Activated naive CD8-positive, alpha-beta T cell treated with anti-CD3 and anti-CD28 coated beads for 36 hours (primary cell): Measurements from ENCODE around the gene PSMB3. TPM values are rescaled to one million over a fixed set of nuclear protein-coding genes. Genes with fewer than 3 reads are reported as not detected.
"Not testable (repeated sequence)": the region's sequence is repeated elsewhere in the genome, so short reads cannot be mapped to it uniquely, and the experiment has no call there.

Source experiments
- DNase-seq: peaks from one replicate; pipeline ENCODE4 v3.0.0; 2021
- H3K27ac Mint-ChIP-seq: one replicate; pipeline ENCODE4 v1.8.0; 2022; ENCODE audit warnings: mild to moderate bottlenecking, moderate library complexity, mixed read lengths
- H3K27me3 Mint-ChIP-seq: one replicate; pipeline ENCODE4 v1.8.0; 2022; ENCODE audit warnings: mild to moderate bottlenecking, mixed read lengths
- H3K36me3 Mint-ChIP-seq: one replicate; pipeline ENCODE4 v1.8.0; 2021; ENCODE audit warnings: mild to moderate bottlenecking, mixed read lengths
- H3K4me1 Mint-ChIP-seq: one replicate; pipeline ENCODE4 v1.8.0; 2021; ENCODE audit warnings: mixed read lengths
- H3K4me3 Mint-ChIP-seq: one replicate; pipeline ENCODE4 v1.8.0; 2022; ENCODE audit warnings: mild to moderate bottlenecking, moderate library complexity, mixed read lengths
- H3K9me3 Mint-ChIP-seq: one replicate; pipeline ENCODE4 v1.8.0; 2022; ENCODE audit warnings: mixed read lengths
- total RNA-seq, 2 experiments: library from RNA; stranded (reverse); gene quantifications; one replicate each; pipeline ENCODE4 v1.2.3, GENCODE V29; 2021

Gene PSMB3
- total RNA-seq, 2 experiments from 2014 or later = 284 to 288 TPM

DNA sequence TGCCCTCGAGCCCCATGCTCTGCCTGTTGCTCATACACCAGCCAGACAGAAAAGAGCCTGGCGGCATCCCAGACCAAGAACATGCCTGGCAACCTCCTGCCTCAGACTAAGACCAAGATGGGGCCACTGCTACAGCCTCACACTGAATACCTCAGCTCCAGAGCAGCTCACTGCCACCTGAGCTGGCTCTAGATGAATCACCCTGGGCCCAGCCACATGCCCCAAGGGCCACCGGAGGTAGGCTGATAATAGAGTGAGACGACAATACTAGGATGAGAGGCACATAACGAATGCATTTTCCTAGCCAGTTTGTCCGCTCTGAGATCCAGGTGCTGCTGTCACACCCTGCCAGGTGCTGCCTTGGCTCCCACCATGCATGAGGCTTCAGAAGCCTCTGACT lies 33.8 kb downstream of the PSMB3 start:
- no peak for DNase-seq
- H3K9me3 Mint-ChIP-seq = no peaks in the 10 kb centered on the region
- H3K27ac Mint-ChIP-seq = no peak overlapping the region
- H3K4me1 Mint-ChIP-seq = no peaks in the 10 kb centered on the region
- no peaks in the 10 kb centered on the region for H3K36me3 Mint-ChIP-seq
- H3K4me3 Mint-ChIP-seq = no peak overlapping the region
- no peaks in the 10 kb centered on the region for H3K27me3 Mint-ChIP-seq

DNA sequence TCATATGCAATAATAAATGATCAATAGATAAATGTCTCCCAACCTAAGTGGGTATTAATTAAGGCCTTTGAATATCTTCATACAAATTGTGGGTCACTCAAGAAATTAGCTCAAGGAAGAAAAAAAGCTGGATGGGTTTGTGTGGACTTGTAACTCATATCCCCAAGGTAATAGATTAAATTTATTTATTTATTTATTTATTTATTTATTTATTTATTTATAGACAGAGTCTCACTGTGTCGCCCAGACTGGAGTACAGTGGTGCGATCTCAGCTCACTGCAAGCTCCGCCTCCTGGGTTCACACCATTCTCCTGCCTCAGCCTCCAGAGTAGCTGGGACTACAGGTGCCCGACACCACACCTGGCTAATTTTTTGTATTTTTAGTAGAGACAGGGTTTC lies 35.5 kb downstream of the PSMB3 start:
- H3K27ac Mint-ChIP-seq, H3K4me3 Mint-ChIP-seq, H3K36me3 Mint-ChIP-seq, H3K9me3 Mint-ChIP-seq, H3K4me1 Mint-ChIP-seq, DNase-seq, H3K27me3 Mint-ChIP-seq: not testable (repeated sequence)

DNA sequence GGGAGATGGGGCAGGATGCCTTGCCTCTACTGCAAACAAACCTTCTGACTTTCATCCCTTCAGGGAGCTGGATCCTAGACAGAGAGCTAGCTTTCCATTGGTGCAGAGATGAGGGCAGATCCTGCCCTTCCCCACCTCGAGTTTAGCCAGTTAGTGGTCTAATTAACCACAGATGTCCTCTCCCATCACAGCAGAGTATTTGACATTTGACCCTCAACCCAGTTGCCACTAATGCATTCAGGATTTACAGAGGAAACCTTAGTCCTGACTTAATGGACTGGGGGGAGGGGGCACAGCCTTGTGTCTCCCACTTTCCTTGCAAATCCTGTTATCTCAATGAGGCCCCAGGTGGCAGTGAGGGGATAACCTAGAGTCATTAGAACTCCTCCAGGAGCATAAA lies 36.6 kb downstream of the PSMB3 start:
- H3K9me3 Mint-ChIP-seq = no peaks in the 10 kb centered on the region
- H3K4me1 Mint-ChIP-seq = peaks cover under 1% of the 10 kb centered on the region
- peaks cover 6% of the 10 kb centered on the region for H3K36me3 Mint-ChIP-seq
- DNase-seq = no peak
- H3K4me3 Mint-ChIP-seq = no peak overlapping the region
- H3K27ac Mint-ChIP-seq = no peak overlapping the region
- no peaks in the 10 kb centered on the region for H3K27me3 Mint-ChIP-seq

DNA sequence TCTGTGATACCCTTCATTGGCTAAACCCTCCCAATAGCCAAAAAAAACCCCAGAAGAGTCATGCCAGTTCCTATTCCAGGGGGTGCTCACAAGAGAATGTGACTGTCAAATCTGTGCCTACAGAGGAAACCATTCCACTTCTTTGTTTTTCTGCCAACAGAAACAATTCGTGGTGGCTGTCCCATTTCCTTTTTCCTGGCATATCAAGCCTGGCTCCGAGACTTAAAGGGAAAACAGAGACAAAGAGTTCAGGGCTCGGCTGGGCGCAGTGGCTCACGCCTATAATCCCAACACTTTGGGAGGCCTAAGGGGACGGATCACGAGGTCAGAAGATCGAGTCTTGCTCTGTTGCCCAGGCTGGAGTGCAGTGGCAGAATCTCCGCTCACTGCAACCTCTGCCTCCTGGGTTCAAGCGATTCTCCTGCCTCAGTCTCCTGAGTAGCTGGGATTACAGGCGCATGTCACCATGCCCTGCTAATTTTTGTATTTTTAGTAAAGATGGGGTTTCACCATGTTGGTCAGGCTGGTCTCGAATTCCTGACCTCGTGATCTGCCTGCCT lies 37.7 kb downstream of the PSMB3 start:
- H3K9me3 Mint-ChIP-seq, H3K27ac Mint-ChIP-seq, DNase-seq, H3K4me3 Mint-ChIP-seq, H3K4me1 Mint-ChIP-seq, H3K27me3 Mint-ChIP-seq, H3K36me3 Mint-ChIP-seq: not testable (repeated sequence)

DNA sequence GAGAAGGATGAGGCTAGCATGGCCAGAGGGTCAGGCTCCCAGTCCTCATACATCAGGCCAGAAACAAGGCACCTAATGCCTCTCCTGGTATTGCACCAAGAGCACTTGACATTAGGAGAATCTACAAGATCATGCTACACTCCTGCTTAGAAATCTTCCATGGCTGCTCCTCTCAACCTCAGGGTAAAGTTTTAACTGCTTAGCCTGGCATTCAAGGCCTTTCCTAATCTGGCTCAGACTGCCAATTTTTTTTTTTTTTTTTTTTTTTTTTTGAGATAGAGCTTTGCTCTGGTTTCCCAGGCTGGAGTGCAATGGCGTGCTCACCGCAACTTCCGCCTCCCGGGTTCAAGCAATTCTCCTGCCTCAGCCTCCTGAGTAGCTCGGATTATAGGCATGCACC lies 38.6 kb downstream of the PSMB3 start:
- no peak for DNase-seq
- Mint-ChIP-seq H3K4me1 (peaks cover 7% of the 10 kb centered on the region), H3K9me3 (no peaks in the 10 kb centered on the region), H3K36me3 (peaks cover 13% of the 10 kb centered on the region), H3K27me3 (no peaks in the 10 kb centered on the region), H3K4me3 (no peak overlapping the region), H3K27ac (no peak overlapping the region)

DNA sequence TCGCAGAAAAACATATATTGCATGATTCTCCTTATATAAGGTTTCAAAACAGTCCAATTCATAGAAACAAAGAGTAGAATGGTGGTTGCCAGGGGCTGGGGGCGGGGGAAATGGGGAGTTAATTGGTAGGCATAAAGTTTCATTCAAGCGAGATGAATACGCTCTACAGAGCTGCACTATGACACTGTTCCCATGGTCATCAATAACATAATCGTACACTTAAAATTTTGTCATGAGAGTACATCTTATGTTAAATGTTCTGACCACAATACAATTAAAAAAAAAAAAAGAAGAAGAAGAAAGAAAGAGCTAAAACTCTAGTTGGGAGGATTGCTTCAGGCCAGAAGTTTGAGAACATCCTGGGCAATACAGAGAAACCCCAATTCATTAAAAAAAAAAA lies 41.7 kb downstream of the PSMB3 start:
- Mint-ChIP-seq H3K4me1 (peaks cover 32% of the 10 kb centered on the region), H3K9me3 (no peaks in the 10 kb centered on the region), H3K36me3 (peaks cover 25% of the 10 kb centered on the region), H3K4me3 (no peak overlapping the region), H3K27me3 (no peaks in the 10 kb centered on the region), H3K27ac (no peak overlapping the region)
- no peak for DNase-seq

DNA sequence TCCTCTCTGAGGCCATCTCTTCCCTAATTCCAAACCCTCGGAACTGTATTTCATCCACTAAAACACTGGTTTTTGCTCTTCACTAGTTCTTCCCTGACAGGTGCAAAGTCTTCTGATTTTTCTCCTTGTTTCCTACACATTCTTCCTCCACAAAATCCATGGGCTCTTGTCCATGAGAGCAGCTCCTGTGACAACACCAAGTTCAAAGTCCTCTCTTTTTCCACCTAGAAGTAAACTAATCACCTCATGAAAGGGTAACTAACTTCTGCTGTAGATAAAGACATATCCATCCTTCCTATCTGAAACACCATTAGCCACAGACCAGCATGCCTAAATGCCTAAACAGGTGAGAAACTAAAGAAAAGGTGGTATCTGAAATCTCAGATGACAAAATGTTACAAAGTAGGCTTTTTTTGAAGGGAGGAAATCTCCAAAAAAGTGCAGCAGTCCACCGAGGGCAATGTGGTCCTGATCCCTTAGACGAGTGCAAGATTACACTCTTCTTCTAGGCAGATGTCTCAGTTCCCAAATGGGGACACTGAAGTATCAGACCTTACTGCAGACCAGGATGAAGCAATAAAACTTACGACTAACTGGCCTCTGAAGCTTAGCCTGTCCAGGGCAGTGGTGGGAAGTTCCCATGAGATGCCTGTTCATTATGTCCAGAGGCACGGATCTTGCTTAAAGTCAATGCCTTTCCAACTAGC lies 44.1 kb downstream of the PSMB3 start:
- H3K4me3 Mint-ChIP-seq = no peak overlapping the region
- DNase-seq = no peak
- H3K27me3 Mint-ChIP-seq = no peaks in the 10 kb centered on the region
- H3K27ac Mint-ChIP-seq = no peak overlapping the region
- H3K4me1 Mint-ChIP-seq = peaks cover 37% of the 10 kb centered on the region
- peaks cover 31% of the 10 kb centered on the region for H3K36me3 Mint-ChIP-seq
- no peaks in the 10 kb centered on the region for H3K9me3 Mint-ChIP-seq

DNA sequence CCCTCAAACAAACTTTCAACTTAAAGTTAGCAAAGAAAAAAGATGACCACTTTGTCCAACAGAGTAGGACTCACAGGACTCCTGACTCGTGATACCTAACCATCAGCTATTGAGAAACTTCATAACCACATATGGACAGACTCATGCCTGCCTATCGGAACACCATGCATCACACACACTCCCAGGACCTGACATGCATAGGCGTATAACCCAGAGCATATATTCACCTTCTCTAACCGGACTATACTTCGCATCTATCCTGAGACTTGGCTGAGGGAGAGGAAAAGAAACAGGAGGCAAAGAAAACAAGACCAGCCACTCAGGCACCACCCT lies 44.6 kb downstream of the PSMB3 start:
- peaks cover 37% of the 10 kb centered on the region for H3K4me1 Mint-ChIP-seq
- no peak for DNase-seq
- peaks cover 31% of the 10 kb centered on the region for H3K36me3 Mint-ChIP-seq
- no peaks in the 10 kb centered on the region for H3K9me3 Mint-ChIP-seq
- no peaks in the 10 kb centered on the region for H3K27me3 Mint-ChIP-seq
- no peak overlapping the region for H3K27ac Mint-ChIP-seq
- H3K4me3 Mint-ChIP-seq = peak overlapping the region; percentile 94

DNA sequence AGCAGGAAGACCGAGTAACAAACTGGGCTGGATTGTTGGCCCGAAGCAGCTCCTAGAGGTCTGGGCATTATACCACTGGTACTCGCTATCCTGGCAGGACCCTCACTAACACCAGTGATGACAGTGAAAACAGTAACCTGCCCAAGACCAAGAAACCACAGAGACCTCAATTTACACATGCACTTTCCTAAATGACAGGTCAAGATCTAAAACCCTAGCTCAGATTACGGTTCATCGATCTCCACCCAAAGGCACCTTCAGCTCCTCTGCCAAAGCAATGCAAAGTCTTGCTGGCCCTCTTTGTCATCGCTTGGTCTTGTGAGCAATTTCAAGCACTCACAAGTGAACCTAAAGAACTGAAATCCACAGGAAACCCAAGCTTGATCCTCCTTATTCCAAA lies 45.3 kb downstream of the PSMB3 start:
- Mint-ChIP-seq H3K27ac (peak overlapping the region; percentile 89), H3K27me3 (no peaks in the 10 kb centered on the region), H3K36me3 (peaks cover 31% of the 10 kb centered on the region), H3K4me1 (peaks cover 37% of the 10 kb centered on the region), H3K9me3 (no peaks in the 10 kb centered on the region), H3K4me3 (peak overlapping the region; percentile 94)
- no peak for DNase-seq

DNA sequence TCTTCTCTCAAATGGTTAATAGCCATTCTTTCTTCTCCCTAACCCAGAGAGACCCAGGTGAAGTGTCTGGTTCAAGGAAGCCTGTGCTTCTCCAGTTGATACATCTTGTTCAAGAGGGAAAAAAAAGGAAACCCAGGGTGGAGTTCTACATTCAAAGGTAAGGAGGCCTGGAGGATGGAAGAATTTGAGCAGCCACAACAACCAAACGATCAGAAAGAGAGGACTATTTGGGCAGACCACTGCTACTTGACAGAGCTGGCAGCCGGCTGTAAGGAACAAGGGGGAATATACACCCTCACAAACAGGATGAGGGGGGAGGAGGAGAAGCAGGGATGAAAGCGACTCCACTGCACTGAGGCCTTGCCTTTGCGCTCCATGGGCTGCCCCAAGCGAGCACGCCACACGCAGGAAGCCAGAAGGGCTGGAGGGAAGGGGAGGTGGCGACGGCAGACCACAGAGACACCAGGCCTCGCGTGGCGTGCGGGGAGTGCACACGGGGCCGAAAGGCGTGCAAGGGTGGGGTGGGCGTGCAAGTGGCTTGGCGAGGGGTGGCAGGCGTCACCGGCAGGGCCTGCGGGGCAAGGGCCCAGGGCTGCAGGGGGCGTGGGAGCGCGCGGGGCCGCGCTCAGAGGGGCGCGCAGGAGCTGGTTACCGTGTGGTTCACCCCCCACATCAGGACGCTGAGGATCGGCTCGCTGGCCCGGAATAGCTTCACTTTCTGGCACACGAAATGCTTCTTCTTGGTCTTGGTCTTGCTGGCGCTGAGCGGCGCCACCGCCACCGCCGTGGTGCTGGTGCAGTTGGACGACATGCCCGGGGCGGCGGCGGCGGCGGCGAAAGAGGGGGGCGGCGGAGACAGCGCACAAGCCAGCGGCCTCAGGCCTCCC lies 46.3 kb downstream of the PSMB3 start:
- Mint-ChIP-seq H3K27ac (peak overlapping the region; percentile 89), H3K9me3 (no peaks in the 10 kb centered on the region), H3K4me1 (peaks cover 37% of the 10 kb centered on the region), H3K4me3 (peak overlapping the region; percentile 94), H3K36me3 (peaks cover 33% of the 10 kb centered on the region), H3K27me3 (no peaks in the 10 kb centered on the region)
- peak; percentile 62 for DNase-seq

DNA sequence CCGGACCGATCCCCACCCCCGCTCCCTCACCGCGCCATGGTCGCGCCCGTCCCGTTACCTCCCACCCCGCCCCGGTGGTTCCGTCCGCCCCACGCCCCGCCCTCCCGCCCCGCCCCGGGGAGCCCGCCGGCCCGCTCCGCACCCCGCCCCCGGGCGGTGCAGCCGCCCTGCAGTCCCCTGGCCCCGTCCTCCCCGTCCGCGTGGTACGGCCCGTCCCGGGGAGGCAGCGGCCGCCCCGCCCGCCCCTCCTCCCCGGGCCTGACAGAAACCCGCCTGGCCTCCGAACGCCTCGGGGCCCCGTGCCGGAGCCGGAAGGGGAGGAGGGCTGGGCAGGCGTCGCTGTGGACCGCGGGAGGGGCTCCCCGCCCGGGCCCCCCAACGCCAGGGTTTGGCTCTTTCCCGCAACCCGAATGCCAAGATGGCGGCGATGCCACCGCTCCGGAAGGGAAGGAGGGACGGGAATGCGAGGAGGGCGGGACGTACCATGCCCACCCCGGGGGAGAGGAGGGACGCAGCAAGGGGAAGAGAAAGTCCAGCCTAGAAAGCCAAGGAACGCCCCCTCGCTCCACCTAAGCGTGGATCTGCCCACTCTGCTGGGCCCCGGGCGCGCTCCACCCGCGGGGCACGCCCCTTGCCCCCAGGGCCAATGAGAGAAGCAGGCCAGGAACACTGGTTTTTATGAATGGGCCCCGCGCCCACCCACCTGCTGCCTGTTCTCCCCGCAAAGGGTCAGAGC lies 47.1 kb downstream of the PSMB3 start, which contains the start of gene PIP4K2B:
TSS of gene PIP4K2B (minus strand) at position 56 of the 736 bp plus-strand sequence. CDS start 132 bp downstream, outside the sequence.
- H3K9me3 Mint-ChIP-seq = no peaks in the 10 kb centered on the region
- peaks cover 35% of the 10 kb centered on the region for H3K36me3 Mint-ChIP-seq
- peak within 1 kb of the TSS; percentile 89 for H3K27ac Mint-ChIP-seq
- H3K4me1 Mint-ChIP-seq = peaks cover 33% of the 10 kb centered on the region
- H3K4me3 Mint-ChIP-seq = peak within 1 kb of the TSS; percentile 94
- H3K27me3 Mint-ChIP-seq = no peaks in the 10 kb centered on the region
- DNase-seq = peak; percentile 91

DNA sequence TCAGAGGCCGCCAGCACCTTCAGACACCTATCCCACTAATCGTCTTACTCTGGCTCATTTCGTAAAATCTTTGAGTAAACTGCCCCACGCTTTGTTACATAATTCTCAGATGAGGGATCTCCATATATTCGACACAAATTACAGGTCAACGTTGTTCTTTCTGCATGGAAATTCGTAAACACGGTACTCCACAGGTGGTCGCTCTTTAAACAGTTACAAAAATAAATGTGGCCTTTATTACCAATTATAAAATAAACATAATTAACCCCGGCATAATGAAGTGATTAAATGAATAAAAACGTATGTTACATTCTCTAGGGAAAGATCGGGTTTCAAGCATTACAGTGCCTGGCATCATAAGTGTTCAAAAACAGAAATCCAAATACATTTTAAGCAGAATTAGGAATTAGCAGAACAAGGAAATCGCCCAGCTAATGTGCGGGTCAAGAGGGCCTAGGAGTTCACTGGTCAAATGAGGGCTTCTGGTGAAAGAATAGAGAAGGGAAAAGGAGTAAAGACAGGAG lies 47.8 kb downstream of the PSMB3 start:
- Mint-ChIP-seq H3K27me3 (no peaks in the 10 kb centered on the region), H3K36me3 (peaks cover 34% of the 10 kb centered on the region), H3K4me3 (peak overlapping the region; percentile 85), H3K4me1 (peaks cover 33% of the 10 kb centered on the region), H3K9me3 (no peaks in the 10 kb centered on the region), H3K27ac (peak overlapping the region; percentile 80)
- DNase-seq = no peak

DNA sequence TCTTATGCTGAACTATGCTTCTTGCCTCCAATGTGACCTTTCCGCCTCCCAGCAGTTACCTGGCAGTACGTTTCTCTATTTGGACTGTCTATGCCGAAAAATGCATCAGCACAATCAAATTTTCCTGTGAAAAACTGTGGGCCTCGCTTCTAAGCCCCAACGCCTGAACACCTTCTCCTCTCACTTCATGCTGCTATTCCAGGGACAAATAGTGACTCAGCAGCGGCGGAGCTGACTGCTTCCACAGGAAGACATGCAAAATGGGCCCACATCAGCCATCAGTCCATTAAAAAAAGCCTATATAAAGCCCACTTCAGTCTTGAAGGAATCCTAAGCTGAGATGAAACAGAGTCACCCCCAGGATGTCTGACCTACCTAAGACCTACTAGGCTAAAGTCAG lies 57.3 kb downstream of the PSMB3 start:
- no peak for DNase-seq
- Mint-ChIP-seq H3K36me3 (peaks cover 26% of the 10 kb centered on the region), H3K9me3 (no peaks in the 10 kb centered on the region), H3K4me3 (no peak overlapping the region), H3K4me1 (no peaks in the 10 kb centered on the region), H3K27me3 (no peaks in the 10 kb centered on the region), H3K27ac (no peak overlapping the region)
